ENCODE data around the gene TBC1D9B.

The TBC1D9B gene

DNA sequence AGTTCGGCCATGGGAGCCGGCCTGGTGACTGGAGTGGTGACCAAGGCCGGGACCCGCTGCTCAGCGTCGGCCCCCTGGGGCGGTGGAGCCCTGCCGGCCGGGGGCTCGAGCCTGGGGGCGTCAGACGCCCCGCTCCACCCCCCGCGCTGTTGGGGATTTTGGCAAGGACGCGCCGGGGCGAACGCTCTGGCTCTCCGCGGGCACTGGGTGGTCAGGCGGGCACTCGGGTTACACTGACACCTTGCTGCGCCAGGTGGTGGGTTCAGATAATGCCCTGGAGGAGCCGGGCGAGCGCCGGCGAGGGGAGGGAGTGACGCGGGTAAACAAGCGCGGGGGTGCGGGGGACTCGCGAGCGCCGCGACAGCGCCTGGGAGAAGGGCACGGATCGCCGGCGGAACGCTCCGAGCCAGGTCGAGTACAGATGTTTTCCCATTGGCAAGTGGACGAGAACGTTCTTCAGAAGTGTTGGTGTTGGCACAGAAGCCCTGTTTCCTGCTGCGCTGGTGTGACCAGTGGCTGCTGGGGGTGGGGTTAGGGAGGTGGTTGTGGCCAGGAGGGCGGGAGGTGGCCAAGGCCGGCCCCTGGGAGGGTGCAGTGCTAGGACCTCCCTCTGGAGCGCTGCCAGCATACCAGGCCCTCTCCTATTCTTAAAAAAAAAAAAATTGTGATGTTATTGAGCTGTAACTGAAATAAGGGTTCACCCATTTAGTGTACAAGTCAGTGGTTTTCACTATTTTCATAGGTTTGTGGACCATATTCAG is 86.2 kb downstream of the TBC1D9B start:
- peak; percentile 64 for DNase-seq (ENCODE audit: low read depth in 2 of 2)

DNA sequence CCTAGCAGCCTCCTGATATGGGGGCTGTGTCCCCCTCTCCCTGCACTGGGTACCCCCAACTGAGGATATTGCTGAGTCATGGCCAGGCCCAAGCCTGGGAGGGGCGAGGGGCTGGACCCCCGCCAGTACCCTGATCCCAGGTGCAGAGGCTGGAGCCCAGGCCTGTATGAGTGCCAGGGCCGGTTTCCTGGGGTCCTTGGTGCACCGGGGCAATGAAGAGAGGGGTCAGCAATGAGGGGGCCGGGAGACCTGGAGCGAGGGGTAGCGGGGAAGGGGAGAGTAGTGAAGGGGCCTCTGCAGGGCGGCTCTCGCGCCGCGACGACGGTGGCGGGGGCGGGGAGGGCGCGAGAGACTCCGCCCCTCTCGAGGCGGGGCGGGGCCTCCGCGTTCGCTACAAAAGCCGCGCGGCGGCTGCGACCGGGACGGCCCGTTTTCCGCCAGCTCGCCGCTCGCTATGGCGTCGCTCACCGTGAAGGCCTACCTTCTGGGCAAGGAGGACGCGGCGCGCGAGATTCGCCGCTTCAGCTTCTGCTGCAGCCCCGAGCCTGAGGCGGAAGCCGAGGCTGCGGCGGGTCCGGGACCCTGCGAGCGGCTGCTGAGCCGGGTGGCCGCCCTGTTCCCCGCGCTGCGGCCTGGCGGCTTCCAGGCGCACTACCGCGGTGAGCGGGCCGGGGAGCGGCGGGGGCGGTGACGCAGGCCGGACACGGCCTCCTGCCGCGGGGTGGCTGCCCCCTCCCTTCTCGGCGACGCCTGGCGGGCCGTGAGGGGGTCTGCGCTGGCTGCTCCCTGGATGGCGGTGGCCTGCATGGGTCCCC is 87.0 kb downstream of the TBC1D9B start, which contains the start of gene SQSTM1:
SQSTM1 (plus strand) TSS at position 423 of the 815 bp plus-strand sequence; CDS start at position 455, 32 bp downstream.
- peak; percentile 63 to 72 for DNase-seq (ENCODE audit: low read depth in 2 of 2)

DNA sequence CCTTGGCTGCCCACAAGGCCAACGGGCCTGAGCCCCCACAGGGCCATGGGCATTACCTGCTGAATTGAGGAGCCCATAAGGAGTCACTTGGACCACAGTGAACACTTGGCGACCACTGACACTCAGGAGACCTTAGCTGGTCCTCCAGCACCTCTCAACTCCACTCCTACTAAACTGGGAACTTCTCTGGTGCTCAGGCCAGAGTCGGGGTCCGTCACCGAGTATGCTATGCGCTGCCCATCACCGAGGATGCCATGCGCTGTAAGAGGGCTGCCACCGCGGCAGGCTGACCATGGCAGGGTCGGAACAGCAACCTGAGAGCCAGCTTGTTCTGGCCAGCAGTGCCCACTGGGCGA is 87.6 kb downstream of the TBC1D9B start:
- DNase-seq (ENCODE audit: low read depth in 2 of 2): no peak

DNA sequence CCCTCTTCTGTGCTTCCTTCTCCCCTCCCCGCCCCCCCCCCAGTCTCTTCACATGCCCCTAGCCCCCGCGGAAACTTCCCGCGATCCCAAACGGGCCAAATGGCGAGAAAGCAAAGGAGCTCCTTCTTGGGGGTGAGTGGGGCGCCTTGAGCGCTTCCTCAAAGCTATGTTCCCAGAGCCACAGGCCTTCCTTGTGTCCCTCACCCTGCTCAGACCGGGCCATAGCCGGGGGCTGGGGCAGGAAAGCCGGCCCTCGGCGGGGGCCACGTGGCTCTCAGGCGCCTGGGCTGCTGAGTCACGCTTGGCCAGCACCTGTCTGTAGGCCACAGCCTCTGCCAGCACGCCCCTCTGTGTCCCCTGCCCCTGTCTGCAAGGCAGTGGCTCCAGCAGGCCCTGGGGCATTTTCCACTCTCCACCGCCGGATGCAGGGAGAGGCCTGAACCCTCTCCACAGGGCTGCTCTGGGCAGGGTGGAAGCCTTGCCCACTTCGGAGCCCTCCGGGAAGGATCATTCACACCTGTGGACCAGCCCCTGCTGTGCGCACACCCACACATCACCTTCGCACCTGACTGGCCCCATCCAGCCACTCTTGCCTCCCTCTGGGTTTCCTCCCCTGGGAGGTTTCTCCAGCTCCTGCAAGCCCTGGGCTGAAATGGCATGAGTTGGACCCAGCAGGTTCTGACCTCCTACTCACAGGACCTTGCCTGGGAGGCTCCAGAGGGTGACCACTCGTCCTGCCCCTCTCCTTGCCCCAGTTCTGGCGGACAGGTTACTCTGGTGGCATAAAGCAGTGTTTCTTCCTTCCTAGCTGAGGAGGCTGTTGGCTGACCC is 88.2 kb downstream of the TBC1D9B start:
- no peak for DNase-seq (ENCODE audit: low read depth in 2 of 2)

DNA sequence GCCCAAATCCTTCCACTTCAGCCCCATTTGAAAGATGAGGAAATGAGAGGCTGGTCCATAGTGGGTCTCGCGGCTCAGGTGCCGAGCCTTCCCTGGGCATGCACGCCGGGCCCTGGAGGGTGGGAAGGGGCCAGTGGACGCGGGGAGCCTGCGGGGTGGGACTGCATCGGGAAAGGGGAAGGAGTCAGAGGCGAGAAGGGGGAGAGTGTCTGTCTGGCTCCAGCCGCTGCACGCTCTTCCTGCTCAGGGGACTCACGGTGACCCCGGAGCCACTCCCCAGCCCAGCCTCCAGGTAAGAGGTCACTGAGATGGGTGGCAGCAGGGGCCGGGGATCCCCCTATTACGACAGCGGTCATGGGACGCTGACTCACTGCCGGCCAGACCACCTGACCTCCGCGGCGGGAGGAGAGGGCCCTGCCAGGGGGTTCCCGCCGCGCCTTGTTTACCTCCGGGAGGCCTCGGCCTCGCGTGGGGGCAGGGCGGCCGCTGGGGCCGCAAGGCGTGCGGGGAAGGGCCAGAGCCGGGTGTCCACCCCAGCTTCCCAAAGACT is 88.9 kb downstream of the TBC1D9B start:
- DNase-seq (ENCODE audit: low read depth in 2 of 2): peak; percentile 62 to 70

DNA sequence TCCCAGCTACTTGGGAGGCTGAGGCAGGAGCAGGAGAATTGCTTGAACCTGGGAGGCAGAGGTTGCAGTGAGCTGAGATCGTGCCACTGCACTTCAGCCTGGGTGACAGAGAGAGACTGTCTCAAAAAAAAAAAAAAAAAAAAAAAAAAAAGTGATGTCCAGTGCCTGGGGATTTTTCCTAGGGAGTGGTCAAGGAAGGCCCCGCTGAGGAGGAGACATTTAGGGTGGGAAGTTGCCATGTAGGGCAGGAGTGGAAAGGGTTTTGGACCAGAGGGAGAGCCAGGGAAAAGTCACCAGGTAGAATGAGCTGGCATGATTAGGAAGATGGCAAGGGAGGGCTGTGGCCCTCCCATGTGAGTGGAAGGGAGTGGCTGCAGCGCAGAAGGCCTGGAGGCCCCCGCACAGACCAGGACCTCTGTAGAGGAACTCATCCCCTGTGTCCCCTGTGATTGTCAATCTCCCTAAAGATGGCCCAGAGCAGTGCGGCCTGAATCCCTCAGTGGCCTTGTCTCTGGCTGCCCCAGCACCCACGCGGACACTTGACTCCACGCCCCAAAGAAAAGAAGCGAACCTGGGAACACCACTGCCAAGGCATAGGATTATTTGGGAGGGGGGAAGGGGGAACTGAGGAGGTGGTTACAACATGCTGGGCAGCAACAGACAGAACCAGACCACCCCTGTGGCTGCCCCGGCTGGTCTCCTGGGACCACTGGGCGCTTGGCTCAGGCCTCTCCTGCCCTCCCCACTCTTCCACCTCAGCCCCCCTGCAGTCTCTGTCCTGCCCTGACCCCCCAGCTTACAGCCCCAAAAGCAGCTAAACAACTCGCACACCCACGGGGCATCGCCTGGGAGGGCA is 89.6 kb downstream of the TBC1D9B start:
- DNase-seq (ENCODE audit: low read depth in 2 of 2): no peak

DNA sequence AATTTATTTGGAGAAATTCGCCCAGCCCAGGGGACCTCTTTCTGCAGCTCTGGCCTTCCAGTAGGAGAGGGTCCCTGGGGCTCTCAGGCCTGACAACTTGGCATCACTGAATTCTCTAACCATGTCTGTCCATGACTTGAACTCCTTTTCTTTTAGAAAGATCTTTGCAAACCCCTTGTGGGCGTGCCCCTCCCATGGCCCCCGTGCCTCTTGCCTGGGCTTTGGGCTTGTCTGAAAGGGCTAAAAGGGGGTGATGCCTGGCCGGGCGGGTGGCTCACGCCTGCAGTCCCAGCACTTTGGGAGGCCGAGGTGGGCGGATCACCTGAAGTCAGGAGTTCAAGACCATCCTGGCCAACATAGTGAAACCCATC is 90.2 kb downstream of the TBC1D9B start:
- DNase-seq (ENCODE audit: low read depth in 2 of 2): no peak

DNA sequence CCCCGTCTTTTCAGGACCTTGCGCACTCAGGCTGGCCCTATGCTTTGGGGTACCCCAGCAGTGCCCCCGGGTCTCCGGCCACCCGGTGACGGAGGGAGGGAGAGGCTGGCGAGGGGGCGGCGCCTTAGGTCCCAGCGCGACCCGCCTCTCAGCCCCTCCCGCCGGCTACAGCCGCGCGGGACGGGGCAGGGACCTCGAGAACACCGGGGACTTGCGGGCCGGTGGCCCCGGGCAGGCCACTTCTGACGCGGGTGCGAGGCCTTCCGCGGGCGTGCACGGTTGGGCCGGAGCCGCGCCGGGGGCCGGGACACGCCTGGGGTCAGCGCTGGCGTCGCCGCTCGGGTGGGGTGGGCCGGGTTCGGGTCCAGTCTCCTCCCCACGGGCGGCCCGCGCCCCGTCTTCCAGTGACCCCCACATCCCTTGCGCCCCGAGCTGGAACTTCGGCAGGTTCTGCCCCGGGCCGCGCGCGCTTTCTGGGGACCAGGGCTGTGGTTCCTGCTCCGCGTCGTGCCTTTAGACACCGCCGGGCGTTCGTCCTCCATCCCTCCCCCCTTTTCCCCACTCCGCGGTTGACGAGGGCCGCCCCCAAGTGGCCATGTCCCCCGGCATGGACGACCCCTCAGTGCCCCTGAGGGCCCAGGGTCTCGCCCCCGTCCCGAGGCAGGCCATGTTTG is 90.8 kb downstream of the TBC1D9B start:
- no peak for DNase-seq (ENCODE audit: low read depth in 2 of 2)

DNA sequence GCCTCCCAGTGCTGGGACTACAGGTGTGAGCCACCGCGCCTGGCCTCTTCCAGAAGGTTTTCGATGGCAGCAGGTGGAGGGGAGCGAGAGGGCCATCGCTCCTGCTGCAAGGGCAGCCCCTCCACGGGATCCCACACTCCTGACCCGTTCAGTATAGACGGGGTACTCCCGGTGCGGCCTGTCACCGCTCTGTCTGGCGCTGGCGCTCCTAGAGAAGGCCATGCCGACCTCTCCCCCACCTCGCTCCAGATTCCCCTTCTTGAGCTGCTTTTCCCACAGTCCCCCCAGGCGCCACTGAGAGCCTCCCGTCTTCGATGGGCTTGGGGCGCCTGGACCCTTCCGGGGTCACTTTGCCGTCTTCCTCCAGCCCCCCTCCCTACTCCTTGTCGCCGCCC is 91.3 kb downstream of the TBC1D9B start:
- DNase-seq (ENCODE audit: low read depth in 2 of 2): no peak

DNA sequence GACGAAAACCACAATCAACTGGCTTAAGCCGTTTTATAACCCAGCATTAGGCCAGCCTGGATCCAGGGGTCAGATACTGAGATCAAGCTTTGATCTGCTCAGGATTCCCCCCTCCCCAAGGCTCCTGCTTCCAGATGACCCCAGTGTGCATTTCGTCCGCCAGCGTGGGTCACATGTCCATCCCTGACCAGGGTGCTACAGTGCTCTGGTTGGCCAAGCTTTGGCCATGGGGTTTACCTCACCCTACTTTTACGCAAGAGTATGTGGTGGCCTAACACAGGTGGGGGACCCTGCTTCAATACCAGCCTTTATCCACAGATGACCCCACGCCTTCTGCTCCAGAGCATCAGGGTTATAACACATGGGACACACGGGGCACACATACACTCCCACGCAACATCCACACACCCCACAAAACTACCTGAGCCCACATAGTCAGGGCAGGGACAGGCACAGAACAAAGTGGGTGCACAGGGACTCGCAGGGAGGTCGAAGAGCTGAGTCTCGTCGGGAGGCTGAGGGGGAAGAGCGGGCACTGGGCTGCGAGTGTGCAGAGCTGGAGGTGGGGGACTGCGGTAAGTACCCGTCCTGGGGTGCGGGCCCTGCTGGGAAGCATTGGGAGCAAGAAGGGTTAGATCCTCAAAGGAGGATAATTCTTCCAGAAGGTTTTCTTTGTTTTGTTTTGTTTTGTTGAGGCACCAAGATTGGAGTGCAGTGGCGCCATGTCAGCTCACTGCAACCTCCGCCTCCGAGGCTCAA is 92.0 kb downstream of the TBC1D9B start:
- no peak for DNase-seq (ENCODE audit: low read depth in 2 of 2)

DNA sequence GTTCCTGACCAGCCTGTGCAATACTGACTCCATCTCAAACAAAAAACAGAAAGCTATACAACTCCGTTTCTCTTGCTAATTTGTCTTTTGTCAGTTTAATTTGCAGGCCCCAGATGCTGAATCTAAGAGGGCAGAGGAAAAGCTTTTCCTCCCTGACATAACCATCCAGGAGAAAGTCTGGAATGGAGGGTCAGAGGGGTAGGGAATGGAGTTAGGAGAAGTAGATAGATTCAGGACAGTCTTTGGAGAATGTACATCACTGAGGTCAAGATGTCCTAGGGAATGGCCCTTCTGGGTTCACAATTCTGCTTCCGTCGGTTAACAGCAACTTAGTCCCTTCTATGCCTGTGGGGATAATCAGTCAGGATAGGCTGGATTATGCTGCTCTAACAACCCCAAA is 93.6 kb downstream of the TBC1D9B start:
- DNase-seq (ENCODE audit: low read depth in 2 of 2): no peak

DNA sequence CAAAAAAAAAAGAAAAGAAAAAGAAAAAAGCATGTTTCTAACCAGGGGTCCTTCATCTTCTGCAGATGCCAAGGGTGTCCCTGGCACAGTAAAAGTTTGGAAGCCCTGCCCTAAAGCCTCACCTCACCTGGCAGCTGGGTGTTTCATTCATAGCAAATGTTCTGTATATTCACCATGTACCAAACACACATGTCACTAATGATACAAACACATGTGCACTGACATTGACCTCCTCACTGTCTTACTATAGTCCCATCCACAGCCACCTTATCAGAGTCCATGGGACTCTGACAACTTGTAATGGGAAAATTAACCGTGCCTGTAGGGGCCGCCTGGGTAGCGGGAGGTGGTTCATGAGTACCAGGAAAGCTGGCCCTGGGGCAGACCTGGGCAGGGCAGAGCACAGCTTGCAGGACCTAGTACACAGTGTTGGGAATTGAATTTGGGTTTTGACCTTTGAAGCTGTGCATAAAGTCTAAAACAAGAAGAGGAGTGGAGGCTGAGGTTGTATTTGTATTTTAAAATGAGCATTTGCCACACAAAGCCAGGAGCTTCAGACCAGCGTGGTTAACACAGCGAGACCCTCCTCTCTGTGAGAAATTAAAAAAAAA is 94.6 kb downstream of the TBC1D9B start:
- no peak for DNase-seq (ENCODE audit: low read depth in 2 of 2)

DNA sequence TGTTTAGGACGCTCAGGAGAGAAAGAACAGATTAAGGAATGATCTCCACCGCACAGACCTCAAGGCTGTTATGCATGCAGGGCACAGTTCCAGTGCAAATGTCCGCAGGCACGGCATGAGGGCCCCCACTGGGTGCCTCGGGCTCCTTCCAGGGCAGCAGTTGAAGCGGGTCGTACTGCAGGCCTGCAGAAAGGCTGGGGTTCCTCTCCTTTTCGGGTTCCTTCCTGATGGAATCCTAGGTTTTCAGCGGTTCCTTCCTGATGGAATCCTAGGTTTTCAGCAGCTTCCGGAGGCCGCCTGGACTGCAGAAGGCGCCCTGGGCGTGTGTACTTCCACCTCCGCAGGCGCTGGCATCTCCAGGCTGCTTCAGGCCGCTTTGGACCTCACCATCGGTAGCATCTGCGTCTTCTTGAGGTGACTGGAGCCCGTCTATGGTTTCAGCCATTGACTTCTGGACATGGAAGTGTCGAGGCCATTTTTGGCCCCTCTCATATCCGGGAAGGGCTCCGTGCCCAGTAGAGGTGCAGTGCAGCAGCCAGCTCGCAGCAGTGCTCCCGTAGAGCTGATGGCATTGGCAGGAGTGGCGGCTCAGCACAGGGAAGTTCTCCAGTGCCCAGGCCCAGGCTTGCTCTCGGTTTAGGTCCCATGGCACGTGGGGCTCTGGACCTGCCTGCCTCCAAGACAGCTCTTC is 95.4 kb downstream of the TBC1D9B start:
- DNase-seq (ENCODE audit: low read depth in 2 of 2): no peak
